Upper lobe of left lung (tissue), 4 donors: Measurements from ENCODE around the gene GPSM1.

Source experiments
- POLR2A ChIP-seq, 4 donors: fragments of 450-650 bp; IDR thresholded peaks; one replicate each; pipeline ENCODE4 v1.5.1; 2016 to 2017; ENCODE audit warnings: antibody characterized with exemption in 4 of 4, mild to moderate bottlenecking in 2 of 4
- POLR2AphosphoS5 ChIP-seq, 2 donors: sonication (generic); formaldehyde crosslinking; IDR thresholded peaks; one replicate each; pipeline ENCODE4 v1.5.1; 2017; ENCODE audit warnings: antibody characterized with exemption in 2 of 2
- TF ChIP-seq, protein P1 (sequence below), 6 experiments: fragments of 450-650 bp in 4 of 6; fragments of 200-600 bp in 2 of 6; sonication (generic) in 2 of 6; IDR thresholded peaks; one replicate each; pipeline ENCODE4 v1.5.1; 2016 to 2019; ENCODE audit warnings: antibody characterized with exemption in 6 of 6

DNA sequence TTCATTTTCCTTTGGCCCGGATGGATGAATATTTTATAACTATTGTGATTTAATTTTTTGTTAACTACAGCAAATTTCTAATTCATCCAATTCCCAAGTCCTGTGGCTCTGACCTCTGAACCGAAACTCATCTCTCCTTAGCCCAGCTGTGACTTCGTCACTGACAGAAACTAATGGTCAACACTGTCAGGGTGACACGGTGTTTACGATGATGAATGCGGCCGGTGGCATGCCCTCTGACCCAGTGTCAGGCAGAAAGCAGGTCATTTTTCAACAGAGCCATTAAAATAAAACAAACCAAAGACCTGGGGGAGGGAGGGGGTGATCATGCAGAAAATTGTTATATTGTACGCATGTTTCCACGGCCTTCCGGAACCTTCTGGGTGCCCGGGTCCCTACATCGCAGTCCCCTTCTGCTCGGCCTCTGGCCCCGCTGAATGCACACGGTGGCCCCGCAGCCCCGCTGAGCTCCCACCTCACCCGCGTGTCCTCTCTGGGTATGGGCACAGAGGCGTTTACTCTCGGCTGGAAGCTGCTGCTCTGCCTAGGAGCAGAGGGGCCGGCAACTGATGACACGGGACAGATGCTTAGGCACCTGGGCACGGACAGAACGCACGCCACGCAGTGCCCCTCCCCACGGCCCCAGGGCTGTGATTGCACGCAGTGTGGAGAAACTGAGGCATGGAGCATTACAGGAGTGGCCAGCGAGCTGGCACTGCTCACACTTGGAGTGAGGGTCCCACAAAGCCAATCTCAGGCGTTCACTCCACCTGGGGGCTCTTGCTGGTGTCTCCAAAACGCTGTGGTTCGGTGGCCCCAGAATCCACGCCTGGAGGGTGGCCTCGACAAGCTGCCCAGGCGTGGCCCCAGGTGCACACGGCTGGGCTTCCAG is 31.6 kb upstream of the GPSM1 start:
- TF ChIP-seq POLR2AphosphoS5 (IDR thresholded peaks at IDR 0.05) (no peak), POLR2A (IDR thresholded peaks at IDR 0.05) (no peak)
- TF ChIP-seq, protein P1, sequence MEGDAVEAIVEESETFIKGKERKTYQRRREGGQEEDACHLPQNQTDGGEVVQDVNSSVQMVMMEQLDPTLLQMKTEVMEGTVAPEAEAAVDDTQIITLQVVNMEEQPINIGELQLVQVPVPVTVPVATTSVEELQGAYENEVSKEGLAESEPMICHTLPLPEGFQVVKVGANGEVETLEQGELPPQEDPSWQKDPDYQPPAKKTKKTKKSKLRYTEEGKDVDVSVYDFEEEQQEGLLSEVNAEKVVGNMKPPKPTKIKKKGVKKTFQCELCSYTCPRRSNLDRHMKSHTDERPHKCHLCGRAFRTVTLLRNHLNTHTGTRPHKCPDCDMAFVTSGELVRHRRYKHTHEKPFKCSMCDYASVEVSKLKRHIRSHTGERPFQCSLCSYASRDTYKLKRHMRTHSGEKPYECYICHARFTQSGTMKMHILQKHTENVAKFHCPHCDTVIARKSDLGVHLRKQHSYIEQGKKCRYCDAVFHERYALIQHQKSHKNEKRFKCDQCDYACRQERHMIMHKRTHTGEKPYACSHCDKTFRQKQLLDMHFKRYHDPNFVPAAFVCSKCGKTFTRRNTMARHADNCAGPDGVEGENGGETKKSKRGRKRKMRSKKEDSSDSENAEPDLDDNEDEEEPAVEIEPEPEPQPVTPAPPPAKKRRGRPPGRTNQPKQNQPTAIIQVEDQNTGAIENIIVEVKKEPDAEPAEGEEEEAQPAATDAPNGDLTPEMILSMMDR (IDR thresholded peaks at IDR 0.05): no peak
